Measurements from ENCODE around the gene ARHGAP26. TPM values are rescaled to one million over a fixed set of nuclear protein-coding genes. Genes with fewer than 3 reads are reported as not detected.

The ARHGAP26 gene
- total and polyA plus RNA-seq, 2 donors (not counting 3 experiments of a cell fraction or from before 2014, with no cell fraction given) = 3.1 to 16.2 TPM

DNA sequence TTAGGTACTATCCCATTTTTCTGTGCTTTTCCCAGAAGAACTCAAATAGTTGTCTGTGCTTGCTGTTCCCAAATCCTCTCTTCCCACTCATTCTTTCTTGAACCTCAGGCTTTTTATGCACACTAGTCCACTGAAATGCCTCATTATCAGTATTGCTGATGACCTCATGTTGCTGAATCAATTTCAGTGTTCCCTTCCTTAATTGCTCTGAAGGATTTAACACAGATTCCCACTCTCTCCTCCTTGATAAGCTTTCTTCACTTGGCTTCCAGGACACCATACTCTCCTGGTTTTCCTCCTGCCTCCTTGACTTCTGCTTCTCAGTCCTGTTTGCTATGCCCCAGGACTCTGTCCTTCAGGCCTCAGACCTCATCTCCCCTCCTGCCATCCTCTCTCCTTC lies 298.5 kb downstream of the ARHGAP26 start:
- H2AFZ ChIP-seq (ENCODE audit: low read depth, low read length) = no peak overlapping the region
- H3K4me2 ChIP-seq (ENCODE audit: insufficient read depth, low read length) = no peak overlapping the region
- no peaks in the 10 kb centered on the region for H3K27me3 ChIP-seq (ENCODE audit: control insufficient read depth in 2 of 2, insufficient read depth in 2 of 2, low read length in 2 of 2)
- no peaks in the 10 kb centered on the region for H3K36me3 ChIP-seq (ENCODE audit: control insufficient read depth in 2 of 2, extremely low read depth in 1 of 2, insufficient read depth in 2 of 2, low read length in 2 of 2)
- dilution Hi-C loops (cut with MboI; ENCODE audit: extremely low pct_ligation_motif_present, low sequenced_read_pairs) (no loop called here), intact Hi-C loops (cut with micrococcal nuclease) (no loop called here)
- H3K9me1 ChIP-seq (replicated peaks; ENCODE audit: control insufficient read depth, extremely low read depth, insufficient read depth, low read length) = no peaks in the 10 kb centered on the region
- no peak overlapping the region for H3K4me3 ChIP-seq (replicated peaks in 1 of 3; ENCODE audit: insufficient read depth in 1 of 3, low read depth in 1 of 3, low read length in 3 of 3)
- ChIA-PET CTCF (no interaction called here), POLR2A (no interaction called here)
- H3K9ac ChIP-seq (replicated peaks; ENCODE audit: extremely low read depth, insufficient read depth, low read length) = no peak overlapping the region
- FAIRE-seq = no peak
- no peaks in the 10 kb centered on the region for H4K20me1 ChIP-seq (replicated peaks; ENCODE audit: control insufficient read depth, extremely low read depth, insufficient read depth, low read length)
- TF ChIP-seq POLR2AphosphoS5 (IDR thresholded peaks at IDR 0.05; ENCODE audit: insufficient read depth, low read depth, low read length) (no peak), JUN (IDR thresholded peaks at IDR 0.05; ENCODE audit: borderline replicate concordance, insufficient read depth, insufficient read length, low read depth) (no peak), GATA2 (IDR thresholded peaks at IDR 0.05; ENCODE audit: insufficient read depth, insufficient read length, low read depth, low read length) (no peak), FOS (IDR thresholded peaks at IDR 0.05; ENCODE audit: borderline replicate concordance, insufficient read depth, low read length) (no peak), EZH2 (IDR thresholded peaks at IDR 0.05; ENCODE audit: borderline replicate concordance, low read depth, low read length, severe bottlenecking) (no peak), POLR2A (IDR thresholded peaks at IDR 0.05; ENCODE audit: low read depth, low read length) (no peak), MYC (IDR thresholded peaks at IDR 0.05; ENCODE audit: low read depth, low read length) (no peak)
- TF ChIP-seq, protein P1, sequence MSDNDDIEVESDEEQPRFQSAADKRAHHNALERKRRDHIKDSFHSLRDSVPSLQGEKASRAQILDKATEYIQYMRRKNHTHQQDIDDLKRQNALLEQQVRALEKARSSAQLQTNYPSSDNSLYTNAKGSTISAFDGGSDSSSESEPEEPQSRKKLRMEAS (IDR thresholded peaks at IDR 0.05; ENCODE audit: insufficient read depth, insufficient read length) = no peak
- TF ChIP-seq, protein P2, sequence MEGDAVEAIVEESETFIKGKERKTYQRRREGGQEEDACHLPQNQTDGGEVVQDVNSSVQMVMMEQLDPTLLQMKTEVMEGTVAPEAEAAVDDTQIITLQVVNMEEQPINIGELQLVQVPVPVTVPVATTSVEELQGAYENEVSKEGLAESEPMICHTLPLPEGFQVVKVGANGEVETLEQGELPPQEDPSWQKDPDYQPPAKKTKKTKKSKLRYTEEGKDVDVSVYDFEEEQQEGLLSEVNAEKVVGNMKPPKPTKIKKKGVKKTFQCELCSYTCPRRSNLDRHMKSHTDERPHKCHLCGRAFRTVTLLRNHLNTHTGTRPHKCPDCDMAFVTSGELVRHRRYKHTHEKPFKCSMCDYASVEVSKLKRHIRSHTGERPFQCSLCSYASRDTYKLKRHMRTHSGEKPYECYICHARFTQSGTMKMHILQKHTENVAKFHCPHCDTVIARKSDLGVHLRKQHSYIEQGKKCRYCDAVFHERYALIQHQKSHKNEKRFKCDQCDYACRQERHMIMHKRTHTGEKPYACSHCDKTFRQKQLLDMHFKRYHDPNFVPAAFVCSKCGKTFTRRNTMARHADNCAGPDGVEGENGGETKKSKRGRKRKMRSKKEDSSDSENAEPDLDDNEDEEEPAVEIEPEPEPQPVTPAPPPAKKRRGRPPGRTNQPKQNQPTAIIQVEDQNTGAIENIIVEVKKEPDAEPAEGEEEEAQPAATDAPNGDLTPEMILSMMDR (IDR thresholded peaks at IDR 0.05; ENCODE audit: extremely low read depth in 1 of 2, insufficient read depth in 1 of 2, low read depth in 1 of 2, low read length in 2 of 2) = no peak
- peaks cover 16% of the 10 kb centered on the region for H3K4me1 ChIP-seq (ENCODE audit: control insufficient read depth, extremely low read depth, insufficient read depth, low read length)
- no peak overlapping the region for H3K27ac ChIP-seq (ENCODE audit: insufficient read depth, low read depth, low read length)
- no TSS peak for BruUV-seq (replicated peaks)
- no peak for DNase-seq (ENCODE audit: low read depth, low spot score)
- no peaks in the 10 kb centered on the region for H3K79me2 ChIP-seq (ENCODE audit: control insufficient read depth, insufficient read depth, low read length)
- H3K9me3 ChIP-seq (replicated peaks; ENCODE audit: control insufficient read depth, insufficient read depth, low read length) = no peaks in the 10 kb centered on the region
